Right ventricle myocardium superior (tissue), 1 donor: ENCODE results near the gene ILF3. TPM values are rescaled to one million over a fixed set of nuclear protein-coding genes. Genes with fewer than 3 reads are reported as not detected.
"Not testable (repeated sequence)": the region's sequence is repeated elsewhere in the genome, so short reads cannot be mapped to it uniquely, and the experiment has no call there.

ENCODE experiments used
- ATAC-seq: fragments of 200-7000 bp; cut with Tn5 transposase; one replicate; pipeline ENCODE4 v1.9.1; 2020; ENCODE audit warnings: mild to moderate bottlenecking; ENCODE audit not compliant: poor library complexity
- DNase-seq: peaks from one replicate; pipeline ENCODE4 v3.0.0-alpha.2; 2020
- intact Hi-C: fragments of 100-400 bp; cut with DNase I; formaldehyde crosslinking; loops from one replicate; pipeline ENCODE4 v1.11.2; 2022
- total RNA-seq: library from RNA; stranded (reverse); fragmentation: NEBNext Ultra II Directional; extraction: Animal tissue kit (Norgen Biotek cat#: 25700); gene quantifications from one replicate; pipeline ENCODE4 v1.2.1, GENCODE V29; 2021
- donor health status: DM: no; HTN: yes; CAD: no; lungs with severe emphysema.

Gene ILF3
- total RNA-seq, 1 donor from 2014 or later: 91.7 TPM

GRCh38 chr19:10667867-10668266 is 13.7 kb downstream of the ILF3 start:
- ATAC-seq (no peak), DNase-seq (no peak)
- intact Hi-C loops: no loop called here

GRCh38 chr19:10669246-10669645 is 15.1 kb downstream of the ILF3 start:
- intact Hi-C loops: no loop called here
- DNase-seq (peak; percentile 13), ATAC-seq (no peak)

- ATAC-seq (peak; percentile 55), DNase-seq (no peak)
Measured at GRCh38 chr19:10670182-10670581, 16.0 kb downstream of the ILF3 start.

GRCh38 chr19:10670876-10671804 is 17.0 kb downstream of the ILF3 start:
- DNase-seq (no peak), ATAC-seq (peak; percentile 45)
- intact Hi-C loops: no loop called here

More at GRCh38 chr19:10670182-10670581, 16.0 kb downstream of the ILF3 start:
- intact Hi-C loops: no loop called here

GRCh38 chr19:10671922-10672321 is 17.8 kb downstream of the ILF3 start:
- DNase-seq, intact Hi-C loops, ATAC-seq: not testable (repeated sequence)

GRCh38 chr19:10675214-10675613 is 21.1 kb downstream of the ILF3 start:
- DNase-seq, intact Hi-C loops, ATAC-seq: not testable (repeated sequence)

- no peak for DNase-seq
- intact Hi-C loops: no loop called here
- no peak for ATAC-seq
Measured at GRCh38 chr19:10677751-10678150, 23.6 kb downstream of the ILF3 start.

GRCh38 chr19:10678813-10679212 is 24.7 kb downstream of the ILF3 start:
- ATAC-seq: no peak
- DNase-seq: no peak
- intact Hi-C loops: no loop called here

- intact Hi-C loops: no loop called here
- DNase-seq (no peak), ATAC-seq (peak; percentile 19)
Measured at GRCh38 chr19:10679743-10680142, 25.6 kb downstream of the ILF3 start.

GRCh38 chr19:10680545-10681135 is 26.5 kb downstream of the ILF3 start:
- DNase-seq (no peak), ATAC-seq (no peak)
- intact Hi-C loops: no loop called here

GRCh38 chr19:10681658-10682057 is 27.5 kb downstream of the ILF3 start:
- DNase-seq (no peak), ATAC-seq (no peak)
- intact Hi-C loops: no loop called here

- ATAC-seq (no peak), DNase-seq (no peak)
- intact Hi-C loops: no loop called here
Measured at GRCh38 chr19:10682397-10683063, 28.4 kb downstream of the ILF3 start.

- ATAC-seq: no peak
- intact Hi-C loops: no loop called here
Measured at GRCh38 chr19:10683064-10683426, 28.9 kb downstream of the ILF3 start.

GRCh38 chr19:10683582-10683981 is 29.4 kb downstream of the ILF3 start:
- intact Hi-C loops: no loop called here
- no peak for ATAC-seq
- DNase-seq: no peak

More at GRCh38 chr19:10683064-10683426, 28.9 kb downstream of the ILF3 start:
- DNase-seq: no peak

- no peak for ATAC-seq
- DNase-seq: no peak
- intact Hi-C loops: no loop called here
Measured at GRCh38 chr19:10685210-10685609, 31.1 kb downstream of the ILF3 start.

- intact Hi-C loops: no loop called here
Measured at GRCh38 chr19:10686193-10686592, 32.0 kb downstream of the ILF3 start.

GRCh38 chr19:10686661-10687517 is 32.7 kb downstream of the ILF3 start:
- DNase-seq (peak; percentile 82), ATAC-seq (peak; percentile 83)
- intact Hi-C loops: no loop called here

More at GRCh38 chr19:10686193-10686592, 32.0 kb downstream of the ILF3 start:
- DNase-seq (no peak), ATAC-seq (peak; percentile 19)

- no peak for ATAC-seq
- intact Hi-C loops: no loop called here
- no peak for DNase-seq
Measured at GRCh38 chr19:10687518-10688288, 33.6 kb downstream of the ILF3 start.
